GM19099 (cell line): Measurements from ENCODE around the gene LHX4.

Experiments
- POLR2A ChIP-seq: IDR thresholded peaks from 3 replicates; pipeline ENCODE4 v1.6.1; 2011; ENCODE audit warnings: low read depth; ENCODE audit not compliant: insufficient read length; ENCODE audit errors: extremely low read depth

The LHX4 gene

DNA sequence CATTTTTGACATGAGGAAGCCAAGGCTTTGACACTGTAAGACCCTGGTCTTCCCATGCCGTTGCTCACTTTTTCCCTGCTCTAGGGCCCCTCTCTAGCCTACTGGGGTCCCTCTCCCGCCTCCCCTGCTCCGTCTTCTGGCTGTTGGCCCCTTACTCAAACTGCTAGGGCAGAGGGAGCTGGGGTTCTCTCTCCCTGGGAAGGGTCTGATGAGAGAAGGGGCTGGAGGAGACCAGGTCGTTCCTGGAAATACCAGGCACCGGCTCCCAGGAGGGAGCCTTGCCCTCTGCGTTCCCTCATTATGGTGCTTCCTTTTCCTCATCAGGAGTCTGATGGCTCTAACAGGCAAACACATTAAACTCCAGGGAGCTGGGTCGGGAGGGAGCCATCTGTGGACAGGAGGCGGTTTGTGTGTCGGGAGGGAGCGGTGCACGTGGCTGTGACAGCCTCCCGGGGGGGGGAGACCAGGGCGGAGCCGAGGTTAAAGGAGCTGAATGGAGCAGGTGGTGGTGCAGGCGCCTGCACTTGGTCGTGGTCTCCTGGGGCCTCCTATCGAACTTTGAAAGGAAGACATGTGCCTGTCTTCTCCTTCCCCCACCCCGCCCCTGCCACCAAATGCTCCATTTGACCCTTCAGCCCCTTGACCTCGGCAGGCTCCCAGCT, 35.4 kb upstream of the LHX4 start:
- TF ChIP-seq POLR2A, result no peak

DNA sequence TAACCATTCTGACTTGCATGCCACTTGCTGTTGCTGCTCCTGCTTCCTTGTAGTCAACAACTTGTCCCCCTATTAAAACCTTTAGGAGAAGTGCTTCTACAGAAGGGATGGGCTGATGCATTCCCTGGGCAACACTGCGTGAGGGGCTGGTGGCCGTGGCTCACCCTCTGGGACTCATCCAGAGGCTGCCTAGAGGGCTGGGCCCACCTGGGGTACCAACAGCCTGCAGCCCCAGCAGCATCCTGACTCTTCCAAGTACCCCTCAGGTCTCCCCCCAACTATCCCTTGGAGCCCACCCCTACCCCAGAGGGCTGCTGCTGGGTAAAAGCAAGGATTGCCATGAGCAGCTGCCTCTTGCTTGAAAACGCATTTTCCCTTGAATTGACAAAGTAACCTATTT, 34.7 kb upstream of the LHX4 start:
- no peak for TF ChIP-seq POLR2A

GRCh38 chr1:180195916-180196315, 34.1 kb upstream of the LHX4 start:
- TF ChIP-seq POLR2A, result no peak

- no peak for TF ChIP-seq POLR2A
Observed at GRCh38 chr1:180196436-180197003, 33.5 kb upstream of the LHX4 start.

GRCh38 chr1:180197231-180197630, 32.8 kb upstream of the LHX4 start:
- no peak for TF ChIP-seq POLR2A

GRCh38 chr1:180198196-180198595, 31.9 kb upstream of the LHX4 start:
- no peak for TF ChIP-seq POLR2A

DNA sequence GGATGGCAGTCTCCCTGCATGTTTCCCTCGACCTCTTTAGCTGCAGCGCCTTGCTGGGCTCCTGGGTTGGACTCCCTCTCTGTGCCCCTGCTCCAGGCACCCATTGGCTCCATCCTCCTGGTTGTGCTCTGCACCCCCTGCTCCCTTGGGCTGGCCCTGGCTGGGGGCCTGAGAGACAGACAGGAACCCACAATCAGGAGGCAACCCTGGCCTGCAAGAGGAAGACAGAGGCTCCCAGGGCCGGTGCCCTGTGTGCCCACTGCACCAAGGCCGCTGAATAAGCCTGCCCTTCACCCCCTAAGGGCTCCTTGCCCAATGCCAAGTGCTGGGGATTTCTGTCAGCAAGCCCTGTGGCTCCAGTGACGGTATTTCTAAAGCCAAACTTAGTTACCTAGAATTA, 31.5 kb upstream of the LHX4 start:
- TF ChIP-seq POLR2A, result no peak

DNA sequence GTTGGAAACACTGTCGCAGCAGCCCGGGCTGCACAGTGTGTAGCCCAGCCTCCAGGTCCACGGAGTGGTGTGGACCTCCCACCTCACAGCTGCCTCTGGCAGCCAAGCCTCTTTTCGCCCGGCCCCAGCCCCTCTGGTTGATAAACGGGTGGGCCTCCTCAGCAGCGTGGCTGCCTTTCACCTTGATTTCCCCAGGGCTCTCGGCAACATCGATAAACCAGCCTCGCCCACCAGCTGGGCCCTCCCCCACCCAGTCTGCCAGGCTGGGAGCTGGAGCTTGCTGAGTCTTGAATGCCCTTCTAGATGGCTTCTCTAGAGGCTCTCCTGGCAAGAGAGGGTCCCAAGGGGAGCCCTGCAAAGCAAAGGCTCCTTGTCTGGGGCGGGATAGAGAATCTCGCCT, 31.0 kb upstream of the LHX4 start:
- no peak for TF ChIP-seq POLR2A

- TF ChIP-seq POLR2A, result no peak
Observed at GRCh38 chr1:180201451-180202200, 28.4 kb upstream of the LHX4 start.

- no peak for TF ChIP-seq POLR2A
Observed at GRCh38 chr1:180204231-180204630, 25.8 kb upstream of the LHX4 start.

DNA sequence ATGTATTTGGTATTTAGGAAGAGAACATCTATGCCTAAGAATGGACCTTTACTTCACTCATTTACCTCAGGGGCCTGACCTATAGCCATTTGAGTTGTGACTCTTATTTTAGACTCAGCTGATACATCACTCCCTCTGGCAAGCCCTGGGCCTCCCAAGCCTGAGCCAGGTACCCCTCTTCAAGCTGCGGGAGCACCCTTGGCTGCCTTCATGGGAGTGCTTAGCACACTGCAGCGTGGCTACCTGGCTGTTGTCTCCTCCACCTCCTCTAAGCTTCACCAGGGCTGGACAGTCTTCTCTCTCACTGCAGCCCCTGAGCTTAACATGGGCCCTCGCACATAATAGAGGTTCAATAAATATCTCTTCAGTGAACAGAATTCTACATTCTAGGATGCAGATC, 23.5 kb upstream of the LHX4 start:
- TF ChIP-seq POLR2A, result no peak

DNA sequence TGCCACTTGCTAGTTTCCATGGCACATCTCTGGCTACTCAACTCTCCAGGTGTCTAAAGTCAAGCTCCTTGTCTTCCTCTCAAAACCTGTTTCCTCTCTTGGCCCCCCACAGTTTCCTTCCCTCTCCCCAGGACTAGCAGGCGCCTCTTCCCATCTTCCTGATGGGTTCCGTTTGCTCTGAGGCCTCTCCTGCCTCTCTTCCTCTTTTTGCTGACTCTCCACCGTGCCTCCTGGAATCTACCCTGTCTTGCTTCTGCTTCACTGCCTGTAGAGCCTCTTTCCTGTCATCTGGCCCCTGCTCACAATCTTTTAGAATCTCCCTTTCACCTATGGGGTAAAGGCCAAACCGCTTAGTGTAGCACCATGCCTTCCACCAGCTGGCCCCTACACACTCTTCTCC, 21.8 kb upstream of the LHX4 start:
- TF ChIP-seq POLR2A, result no peak

- TF ChIP-seq POLR2A, result no peak
Observed at GRCh38 chr1:180210008-180210620, 19.9 kb upstream of the LHX4 start.

- no peak for TF ChIP-seq POLR2A
Observed at GRCh38 chr1:180211156-180211859, 18.8 kb upstream of the LHX4 start.

DNA sequence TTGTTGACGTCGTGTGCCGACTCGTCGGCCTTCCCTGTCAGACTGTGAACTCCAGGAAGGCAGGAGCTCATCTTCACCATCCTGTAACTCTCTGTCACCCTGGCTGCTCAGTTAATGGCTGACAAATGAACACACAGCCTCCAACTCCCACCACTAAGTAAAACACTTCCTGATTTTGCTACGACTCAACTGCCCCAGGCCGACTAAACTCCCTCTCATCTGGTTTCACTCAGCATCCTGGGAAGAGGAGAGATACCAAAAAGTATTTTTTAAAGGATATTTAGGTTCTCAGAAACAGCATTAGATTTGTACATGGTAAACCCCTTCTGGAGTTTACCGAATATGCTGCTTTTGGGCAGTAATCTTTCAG, 18.2 kb upstream of the LHX4 start:
- TF ChIP-seq POLR2A, result no peak
